GM18951 (cell line): Measurements from ENCODE around the gene KRT36.

Source experiments
- POLR2A ChIP-seq: IDR thresholded peaks from 4 replicates; pipeline ENCODE4 v1.6.1; 2011; ENCODE audit warnings: mild to moderate bottlenecking; ENCODE audit not compliant: insufficient read length, insufficient read depth; ENCODE audit errors: extremely low read depth
- in situ Hi-C: fragments of 300-500 bp; cut with MboI; formaldehyde crosslinking; loops from one replicate; pipeline ENCODE4 v1.12.0; 2022; ENCODE audit warnings: low sequenced_read_pairs, mixed read lengths, inconsistent platforms; ENCODE audit not compliant: unreplicated experiment

KRT36 gene

DNA sequence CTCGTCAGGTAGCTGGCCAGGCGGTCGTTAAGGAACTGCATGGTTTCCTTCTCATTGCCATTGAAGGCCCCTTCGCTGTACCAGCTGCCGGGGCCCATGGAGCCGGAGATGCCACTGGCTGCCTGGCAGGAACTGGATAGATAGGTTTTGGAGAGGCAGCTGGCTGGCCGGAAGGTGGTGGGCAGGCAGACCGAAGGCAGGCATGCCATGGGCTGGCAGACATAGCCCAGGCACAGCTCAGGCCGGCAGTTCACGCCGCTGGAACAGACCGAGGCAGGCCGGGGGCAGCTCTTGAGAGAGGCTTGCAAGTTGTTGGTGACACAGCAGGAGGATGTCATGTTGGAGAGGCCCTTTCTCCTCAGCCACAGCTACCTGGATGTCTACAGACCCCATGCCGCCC is 22.7 kb downstream of the KRT36 start, which contains the start of gene KRT32:
KRT32 (minus strand) TSS at position 399 of the 400 bp plus-strand sequence; CDS start at position 338, 61 bp downstream.
- no peak for TF ChIP-seq POLR2A
- in situ Hi-C loops: no loop called here

GRCh38 chr17:41464682-41465081 is 25.0 kb downstream of the KRT36 start:
- in situ Hi-C loops: no loop called here
- no peak for TF ChIP-seq POLR2A

DNA sequence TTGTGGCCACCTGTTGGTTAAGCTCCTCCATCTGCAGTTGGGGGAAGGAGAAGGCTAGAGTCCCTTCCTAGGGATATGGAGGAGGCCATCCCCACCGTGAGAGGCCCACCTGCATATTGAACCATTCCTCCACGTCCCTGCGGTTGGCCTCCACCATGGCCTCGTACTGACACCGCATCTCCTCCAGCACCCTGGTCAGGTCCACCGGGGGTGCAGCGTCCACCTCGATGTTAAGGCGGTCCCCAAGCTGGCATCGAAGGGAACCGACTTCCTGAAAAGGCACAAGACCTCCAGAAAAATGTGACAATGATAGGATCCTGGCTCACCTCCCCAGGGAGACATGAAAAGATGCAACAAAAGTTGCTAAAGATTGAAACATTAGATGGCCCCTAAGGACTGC is 25.5 kb downstream of the KRT36 start:
- no peak for TF ChIP-seq POLR2A
- in situ Hi-C loops: no loop called here

GRCh38 chr17:41463746-41464145 is 26.0 kb downstream of the KRT36 start:
- in situ Hi-C loops: no loop called here
- no peak for TF ChIP-seq POLR2A

- in situ Hi-C loops: no loop called here
- no peak for TF ChIP-seq POLR2A
Measured at GRCh38 chr17:41462705-41463104, 27.0 kb downstream of the KRT36 start.

DNA sequence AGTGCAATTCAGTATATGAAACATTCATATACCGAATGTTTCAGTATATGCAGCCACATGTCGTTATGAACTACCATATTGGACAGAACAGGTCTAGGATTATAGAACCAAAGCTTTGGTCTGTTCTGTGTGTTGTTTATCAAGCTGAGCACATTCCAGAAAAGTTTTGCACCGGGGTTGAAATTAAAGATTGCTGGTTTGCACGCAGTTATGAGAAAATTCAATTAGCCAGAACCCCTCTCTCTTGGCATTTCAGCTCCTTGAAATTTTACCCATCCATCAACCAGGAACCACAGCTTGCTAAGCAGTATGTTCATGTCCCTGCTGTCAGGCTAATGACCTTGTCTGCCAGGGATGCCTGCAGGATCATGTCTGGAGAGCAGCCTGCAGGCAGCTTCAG is 32.0 kb downstream of the KRT36 start:
- in situ Hi-C loops: no loop called here
- no peak for TF ChIP-seq POLR2A

DNA sequence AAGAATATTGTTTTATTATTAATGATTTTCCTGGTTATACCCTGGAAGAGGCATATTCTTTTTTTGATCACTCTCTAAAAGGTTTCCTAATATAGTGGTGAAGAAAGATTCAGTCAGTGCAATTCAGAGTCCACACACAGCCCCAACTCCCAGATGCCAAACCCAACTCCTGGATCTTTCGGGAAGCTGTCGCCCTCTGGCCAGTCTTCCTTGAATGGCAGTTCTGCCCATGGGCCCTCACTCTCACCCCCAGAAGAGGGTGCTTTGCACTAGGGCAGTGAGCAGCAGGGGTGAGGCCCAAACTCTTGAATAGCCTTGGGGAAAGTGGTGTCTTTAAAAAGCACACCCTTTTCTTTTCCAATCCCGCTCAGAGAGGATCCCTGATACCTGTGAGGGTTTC is 33.5 kb downstream of the KRT36 start:
- in situ Hi-C loops: no loop called here
- no peak for TF ChIP-seq POLR2A

- TF ChIP-seq POLR2A: no peak
- in situ Hi-C loops: no loop called here
Measured at GRCh38 chr17:41455236-41455635, 34.5 kb downstream of the KRT36 start.

DNA sequence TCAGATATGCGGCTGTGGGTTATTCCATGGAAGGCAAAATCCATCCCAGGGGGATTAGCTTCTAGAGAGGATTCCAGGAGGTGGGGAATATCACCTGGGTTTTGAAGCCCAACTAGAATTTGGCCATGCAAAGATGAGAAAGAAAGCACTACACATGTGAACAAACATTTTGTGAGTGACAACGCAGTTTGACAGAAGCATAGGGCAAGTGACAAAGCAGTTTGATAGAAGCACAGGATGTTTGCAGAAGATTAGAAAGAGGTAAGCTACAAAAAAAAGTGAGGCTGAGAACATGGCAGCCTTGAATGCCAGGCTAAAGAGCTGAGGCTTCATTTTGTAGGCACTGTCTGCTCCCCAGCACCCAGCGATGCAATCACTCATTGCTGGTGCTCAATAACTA is 36.6 kb downstream of the KRT36 start:
- TF ChIP-seq POLR2A: no peak
- in situ Hi-C loops: no loop called here

GRCh38 chr17:41452281-41452680 is 37.4 kb downstream of the KRT36 start:
- no peak for TF ChIP-seq POLR2A
- in situ Hi-C loops: no loop called here

GRCh38 chr17:41451154-41451728 is 38.5 kb downstream of the KRT36 start:
- in situ Hi-C loops: no loop called here
- no peak for TF ChIP-seq POLR2A

DNA sequence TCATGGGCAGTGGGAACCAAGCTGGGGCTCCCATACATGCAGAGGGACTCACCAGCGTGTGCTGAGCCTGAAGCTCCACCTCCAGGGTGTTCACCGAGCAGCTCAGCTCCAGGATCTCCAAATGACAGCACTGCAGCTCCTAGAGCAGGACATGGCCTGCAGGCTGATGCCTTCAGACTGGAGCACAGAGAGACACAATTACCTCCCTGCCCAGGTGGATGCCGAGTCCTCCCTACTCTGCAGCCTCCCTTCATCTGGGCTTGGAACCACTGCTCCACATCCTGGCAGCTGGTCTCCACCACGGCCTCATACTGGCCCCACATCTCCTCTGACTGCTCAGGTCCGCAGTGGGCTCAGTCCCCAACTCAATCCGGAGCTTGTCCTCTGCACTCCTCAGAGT is 40.7 kb downstream of the KRT36 start:
- TF ChIP-seq POLR2A: no peak
- in situ Hi-C loops: no loop called here

GRCh38 chr17:41448506-41448905 is 41.2 kb downstream of the KRT36 start:
- in situ Hi-C loops: no loop called here
- no peak for TF ChIP-seq POLR2A

- no peak for TF ChIP-seq POLR2A
- in situ Hi-C loops: no loop called here
Measured at GRCh38 chr17:41446806-41447205, 42.9 kb downstream of the KRT36 start.

- in situ Hi-C loops: no loop called here
- TF ChIP-seq POLR2A: no peak
Measured at GRCh38 chr17:41444640-41445039, 45.1 kb downstream of the KRT36 start.

GRCh38 chr17:41444186-41444585 is 45.5 kb downstream of the KRT36 start:
- in situ Hi-C loops: no loop called here
- TF ChIP-seq POLR2A: no peak

DNA sequence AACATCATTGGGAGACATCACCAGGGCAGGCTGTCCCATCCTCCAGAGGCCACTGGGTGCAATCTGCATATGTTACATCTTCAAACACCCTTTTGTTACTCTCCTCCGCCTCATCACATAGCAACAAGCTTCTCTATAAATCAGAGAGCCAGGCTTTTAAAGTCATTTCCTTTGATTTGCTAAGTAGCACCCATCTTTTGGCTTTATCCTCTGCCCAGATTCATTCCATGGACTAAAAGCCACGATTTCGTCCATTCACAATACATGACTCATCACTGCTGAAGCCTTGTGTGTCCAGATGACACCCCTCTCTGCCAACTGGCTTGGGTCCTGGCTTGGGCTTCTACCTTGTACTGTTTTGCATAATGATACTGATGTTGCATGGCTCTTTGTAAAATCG is 47.0 kb downstream of the KRT36 start:
- in situ Hi-C loops: no loop called here
- TF ChIP-seq POLR2A: no peak
